Superior temporal gyrus (tissue), 1 donor: ENCODE data around the gene TSPOAP1.

Experiments used
- DNase-seq: peaks from one replicate; pipeline ENCODE4 v3.0.0-alpha.2; 2016; ENCODE audit errors: extremely low spot score

Gene TSPOAP1

DNA sequence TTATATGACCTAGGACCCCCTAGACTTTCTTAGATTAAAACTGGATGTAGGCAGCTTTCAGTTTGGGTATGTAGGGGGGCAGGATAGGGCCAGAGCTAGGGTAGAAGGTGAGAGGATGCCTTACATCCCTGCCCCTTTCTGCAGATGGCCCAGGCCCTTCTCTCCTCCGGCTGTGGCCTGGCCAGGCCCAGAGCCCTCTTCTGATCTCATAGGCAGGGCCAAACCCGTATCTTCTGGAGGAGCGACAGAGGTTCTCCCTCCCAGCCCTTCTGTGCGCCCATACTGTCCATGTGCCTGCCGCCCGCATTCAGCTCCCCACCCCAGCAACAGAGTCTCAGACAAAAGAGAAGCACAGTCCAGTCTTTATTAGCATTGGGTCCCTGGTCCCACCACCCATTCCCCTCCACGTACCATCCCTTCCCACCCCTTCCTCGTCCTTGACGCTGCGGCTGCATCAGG, 2.0 kb upstream of the TSPOAP1 start:
- no peak for DNase-seq

DNA sequence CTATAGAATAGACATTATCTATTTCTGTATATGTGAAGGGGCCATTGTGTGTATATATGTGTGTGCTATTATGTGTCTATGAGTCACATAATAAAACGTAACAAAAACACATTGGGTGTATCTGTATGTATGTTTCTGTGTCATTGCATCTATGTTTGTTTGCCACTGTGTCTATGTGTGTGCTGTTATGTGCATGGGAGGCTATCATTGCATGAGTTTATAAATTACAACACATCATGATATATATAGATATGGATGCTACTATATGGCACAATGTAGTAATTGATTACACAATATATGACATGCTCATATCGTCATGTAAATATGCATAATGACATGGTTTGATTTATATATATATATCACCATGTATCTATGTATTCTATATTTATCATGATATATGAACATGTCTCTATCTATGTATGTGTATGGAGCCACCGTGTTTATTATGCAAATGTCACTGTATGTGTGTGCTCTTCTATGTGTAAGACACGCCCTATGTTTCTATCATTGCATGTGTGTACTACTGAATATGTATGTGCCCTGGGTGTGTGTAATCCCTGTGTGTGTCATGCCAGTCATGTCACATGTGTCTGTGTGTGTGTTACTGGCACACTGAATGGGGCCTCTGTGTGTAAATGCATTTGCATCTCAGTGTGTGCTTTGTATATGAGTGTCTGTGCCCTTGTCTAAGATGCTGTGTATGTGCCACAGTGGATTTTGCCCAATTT, 1.4 kb upstream of the TSPOAP1 start:
- DNase-seq, result no peak

DNA sequence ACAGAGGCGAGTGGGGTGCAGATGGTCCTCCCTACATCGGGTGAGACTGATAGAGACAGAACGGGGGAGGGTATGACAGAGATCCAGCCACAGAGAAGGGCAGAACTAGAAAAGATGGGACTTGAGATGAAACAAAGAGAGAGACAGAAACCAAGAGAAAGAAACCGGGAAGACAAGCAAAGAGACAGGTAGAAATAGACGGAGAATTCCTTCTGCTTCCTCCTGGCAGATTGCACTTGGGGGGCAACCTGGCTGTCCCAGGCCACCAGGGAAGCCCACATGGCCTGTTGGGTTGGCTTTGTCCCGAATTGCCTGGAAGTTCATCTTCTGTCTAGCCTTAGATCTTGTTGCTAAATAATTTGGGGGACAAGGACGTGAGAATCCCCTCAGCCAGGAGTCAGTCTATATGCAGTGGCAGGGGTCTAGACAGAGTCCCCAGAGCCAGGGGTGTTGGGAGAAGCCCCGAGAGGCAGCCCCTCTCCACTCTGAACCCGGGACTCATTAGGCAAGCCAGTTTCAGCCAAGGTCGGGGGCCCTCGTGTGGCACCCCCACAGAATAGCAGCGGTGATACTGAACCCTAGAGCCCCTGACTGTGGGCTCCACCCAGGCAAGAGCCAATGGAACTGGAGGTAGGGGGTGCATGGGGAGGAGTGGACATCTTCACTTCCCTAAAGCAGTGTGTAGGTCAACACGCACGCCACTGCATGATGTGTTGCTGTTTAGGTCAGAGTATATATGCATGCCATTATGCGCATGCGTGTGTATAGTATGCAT, 627 bp upstream of the TSPOAP1 start:
- peak; percentile 50 for DNase-seq

DNA sequence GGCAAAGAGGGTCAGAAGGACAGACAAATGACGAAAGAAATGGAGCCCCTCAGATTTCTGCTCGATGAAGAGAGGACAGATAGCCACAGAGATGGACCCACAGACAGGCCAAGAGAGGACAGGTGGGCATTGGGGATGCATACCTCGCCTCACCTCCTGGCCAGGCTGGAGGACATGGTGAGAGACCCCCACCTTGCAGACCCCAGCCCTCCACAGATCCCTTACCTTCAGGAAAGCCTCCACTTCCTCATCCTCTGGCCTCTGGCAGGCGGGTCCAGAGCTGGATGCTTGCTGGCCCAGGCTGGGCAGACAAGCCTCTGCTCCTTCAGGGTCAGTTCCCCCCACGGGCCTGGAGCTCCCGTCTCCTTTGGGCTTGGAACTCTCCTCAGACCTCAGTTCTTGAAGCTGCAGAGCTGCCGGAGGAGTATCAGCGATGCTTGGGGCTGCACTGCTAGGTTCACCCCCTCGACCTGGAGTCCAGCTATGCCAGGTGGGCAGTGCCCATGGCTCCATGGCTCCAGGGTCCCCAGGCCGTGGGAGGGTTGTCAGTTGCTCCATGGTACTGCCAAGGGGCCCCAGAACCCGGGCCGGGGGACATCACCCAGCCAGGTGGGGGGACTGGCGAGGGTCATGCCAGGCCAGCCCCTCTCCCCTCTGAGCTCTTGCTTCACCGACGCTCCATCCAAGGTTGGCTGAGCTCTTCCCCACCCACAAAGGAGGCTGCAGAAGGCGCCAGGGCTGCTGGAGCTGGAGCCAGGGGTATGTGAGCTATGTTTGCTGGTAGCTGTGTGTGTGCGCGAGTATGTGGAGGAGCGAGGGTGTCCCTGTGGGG, 1.0 kb downstream of the TSPOAP1 start:
- no peak for DNase-seq

DNA sequence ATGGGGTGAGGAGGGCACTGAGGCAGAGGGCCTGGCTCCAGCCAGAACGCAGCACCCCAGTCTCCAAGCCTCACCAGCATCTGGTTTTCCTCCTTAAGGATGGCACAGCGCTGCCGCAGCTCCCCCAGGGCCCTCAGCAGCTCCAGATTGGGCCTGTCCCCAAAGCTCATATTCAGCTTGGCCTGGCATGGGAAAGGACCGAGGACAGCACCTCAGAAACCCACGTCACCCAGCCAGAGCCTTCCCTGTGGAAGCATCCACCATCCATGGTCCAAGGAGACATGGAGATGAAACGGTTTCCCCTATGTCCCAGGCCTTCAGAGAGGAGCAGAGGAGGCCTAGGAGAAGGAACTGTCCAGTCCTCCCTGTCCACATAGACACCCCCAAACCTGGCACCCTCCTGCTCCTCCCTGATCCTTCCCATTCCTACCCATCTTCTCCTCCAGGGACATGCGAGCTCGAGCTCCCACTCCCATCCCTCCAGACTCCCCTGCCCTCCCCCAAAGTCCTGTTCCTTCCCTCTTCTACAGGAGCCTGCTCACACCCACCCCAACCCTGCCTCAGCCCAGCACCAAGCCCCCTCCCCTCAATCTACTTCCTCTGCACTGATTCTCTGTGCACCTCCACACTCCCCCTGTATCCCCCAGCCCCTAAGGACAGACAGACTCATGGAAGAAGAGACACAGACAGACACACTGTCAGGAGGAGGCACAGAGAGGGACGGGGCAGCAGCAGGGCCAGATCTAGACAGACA, 1.8 kb downstream of the TSPOAP1 start:
- no peak for DNase-seq

DNA sequence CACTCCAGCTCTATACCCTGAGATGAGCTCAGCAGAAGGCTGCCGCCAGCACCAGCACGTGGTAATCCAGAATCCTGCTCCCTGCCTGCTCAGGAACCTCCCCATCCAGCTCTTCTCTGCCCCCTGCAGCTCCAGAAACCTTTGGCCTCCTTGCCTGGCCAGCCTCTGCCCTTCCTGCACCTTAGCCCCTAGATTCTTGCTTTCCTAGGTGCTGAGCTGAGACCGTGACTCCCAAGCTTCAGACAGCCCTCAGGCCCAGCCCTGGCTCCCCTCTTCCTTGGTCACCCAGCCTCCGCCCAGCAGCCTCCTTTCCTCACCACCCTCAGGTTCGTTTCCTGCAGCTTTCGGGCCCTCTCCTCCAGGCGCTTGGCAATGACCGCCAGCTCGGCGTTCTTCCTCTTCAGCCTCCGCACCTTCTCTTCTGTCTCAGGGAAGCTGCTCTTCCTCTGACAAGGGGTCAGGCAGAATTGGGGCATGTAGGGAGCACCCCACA, 2.6 kb downstream of the TSPOAP1 start:
- DNase-seq, result no peak

DNA sequence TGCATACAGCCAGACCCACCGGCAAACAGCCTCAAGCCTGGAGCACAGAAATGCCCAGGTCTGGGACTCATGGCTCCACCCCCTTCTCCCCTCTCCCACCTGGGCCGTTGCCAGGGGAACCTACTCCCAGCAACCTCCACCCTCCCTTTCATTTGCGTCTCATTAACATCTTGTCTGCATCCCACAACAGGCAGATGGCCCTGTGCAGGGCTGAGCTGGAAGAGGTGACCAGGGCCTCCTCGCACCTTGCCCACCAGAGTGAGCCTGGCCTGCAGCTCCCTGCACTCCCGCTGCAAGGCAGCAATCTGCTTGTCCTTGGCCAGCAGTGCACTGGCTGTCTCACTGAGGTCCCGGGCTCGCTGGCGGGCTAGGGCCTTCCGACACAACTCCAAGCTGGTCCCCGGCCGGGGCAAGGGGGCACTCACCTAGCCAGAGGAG, 3.3 kb downstream of the TSPOAP1 start:
- no peak for DNase-seq

DNA sequence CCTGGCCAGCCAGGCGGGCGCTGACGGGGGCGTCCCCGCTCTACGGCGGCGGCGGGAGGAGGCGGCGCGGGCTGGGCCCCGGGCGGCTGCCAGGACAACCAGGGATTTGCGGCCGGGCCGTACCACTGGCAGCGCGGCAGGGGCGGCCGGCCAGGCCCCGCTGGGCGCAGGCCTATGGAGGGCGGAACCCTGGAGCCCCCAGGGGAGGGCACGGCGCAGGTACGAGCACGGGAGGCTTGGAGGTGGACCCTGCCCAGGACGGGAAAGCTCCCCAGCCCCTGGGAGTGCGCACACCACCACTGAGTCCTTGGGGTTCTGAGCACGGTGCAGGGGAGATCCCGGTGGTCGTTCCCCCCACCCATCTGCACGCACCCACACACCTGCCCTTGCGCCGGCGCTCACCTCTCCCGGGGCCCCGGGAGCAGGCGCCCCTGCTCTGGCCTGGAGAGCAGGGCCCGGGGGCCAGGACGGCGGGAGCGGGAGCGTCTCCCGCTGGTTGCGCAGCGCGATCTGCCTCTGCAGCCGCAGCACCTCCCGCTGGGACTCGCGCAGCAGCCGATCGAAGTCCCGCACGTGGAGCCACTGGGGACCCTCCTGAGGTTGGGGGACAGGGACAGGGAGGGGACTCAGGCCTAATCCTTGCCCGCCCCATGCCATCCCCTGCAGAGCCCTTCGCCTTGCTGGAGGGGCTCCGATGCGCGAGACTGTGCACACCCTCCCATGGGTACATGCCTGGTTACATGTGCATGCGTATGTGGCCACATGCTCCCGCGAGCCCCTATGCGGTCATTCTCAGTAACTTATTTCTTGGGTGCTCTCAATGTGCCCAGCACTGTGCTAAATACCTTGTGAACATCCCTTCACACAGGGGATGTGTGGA, 3.9 kb downstream of the TSPOAP1 start:
- DNase-seq, result no peak

DNA sequence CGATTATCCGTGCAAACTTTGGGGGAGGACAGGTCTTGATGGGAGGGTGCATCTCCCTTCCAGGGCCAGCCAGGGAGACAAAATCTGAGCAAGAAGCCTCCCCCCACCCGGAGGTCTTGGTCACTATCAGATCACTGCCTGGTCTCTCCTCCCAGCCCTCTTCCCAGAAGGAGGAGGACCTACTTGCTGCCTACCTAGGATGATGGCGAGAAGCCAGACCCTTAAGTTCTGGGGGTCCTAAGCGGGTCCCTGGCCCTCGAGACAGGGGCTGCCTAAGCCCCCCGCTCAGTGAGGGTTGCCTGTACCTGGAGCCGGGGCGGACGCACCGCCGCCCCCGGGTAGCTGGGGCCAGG, 4.6 kb downstream of the TSPOAP1 start:
- no peak for DNase-seq

DNA sequence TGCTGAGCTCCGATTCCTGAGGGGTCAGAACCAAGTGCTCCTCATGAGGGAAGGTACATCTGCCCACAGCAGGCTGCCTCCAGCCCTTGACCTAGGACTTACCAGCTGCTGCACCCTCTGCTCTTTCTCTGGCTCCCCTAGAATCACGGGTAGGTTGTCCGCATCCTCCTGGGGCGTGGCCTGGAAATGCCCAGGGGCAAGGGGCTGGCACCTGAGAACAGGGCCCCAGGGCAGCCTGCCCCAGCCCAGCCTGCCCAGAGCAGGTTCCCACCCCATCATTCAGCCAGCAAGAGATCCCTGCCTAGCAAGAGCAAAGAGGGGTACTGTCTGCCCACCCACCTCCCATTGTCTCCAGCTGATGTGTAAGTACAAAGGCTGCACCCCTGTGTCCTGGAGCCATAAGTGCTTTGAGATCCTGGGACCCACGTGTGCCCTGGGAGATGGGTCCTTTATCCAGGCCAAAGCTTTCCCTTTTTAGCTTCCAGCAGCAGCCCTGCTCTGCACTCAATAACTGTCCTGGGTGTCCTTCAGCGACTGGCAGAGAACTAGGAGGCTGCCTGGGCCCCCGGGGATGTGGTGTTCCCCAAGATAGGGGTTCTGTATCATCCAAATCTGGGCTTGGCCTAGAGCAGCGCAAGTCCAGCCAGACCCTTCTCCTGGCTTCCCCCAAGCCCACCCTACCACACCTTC, 5.1 kb downstream of the TSPOAP1 start:
- no peak for DNase-seq

DNA sequence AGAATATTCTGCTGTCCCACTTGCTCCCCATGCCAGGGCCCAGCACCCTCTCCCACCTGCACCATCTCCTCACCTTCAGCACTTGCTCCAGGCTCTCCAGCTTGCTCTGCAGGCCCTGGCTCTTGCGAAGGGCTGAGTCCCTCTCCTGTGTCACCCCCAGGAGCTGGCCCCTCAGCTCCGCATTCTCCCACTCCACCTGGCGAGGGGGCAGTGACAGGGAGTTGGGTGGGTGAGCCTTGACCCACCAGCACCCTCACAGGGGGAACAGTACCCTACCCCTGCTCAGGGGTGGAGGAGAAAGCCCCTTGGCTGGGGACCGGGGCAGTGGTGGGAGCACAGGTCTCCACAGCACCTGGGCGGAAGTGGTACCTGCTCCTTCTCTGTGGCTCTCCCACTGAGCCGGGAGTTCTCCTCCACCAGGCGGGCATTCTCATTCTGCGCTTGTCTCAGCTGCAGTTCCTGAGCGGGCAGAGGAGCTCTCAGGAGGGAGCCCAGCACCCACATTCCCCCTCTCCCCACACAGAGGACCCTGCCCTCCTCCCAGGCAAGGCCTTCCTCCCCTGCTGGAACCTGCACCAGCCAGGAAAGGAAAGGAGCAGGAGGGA, 5.9 kb downstream of the TSPOAP1 start:
- DNase-seq, result no peak

DNA sequence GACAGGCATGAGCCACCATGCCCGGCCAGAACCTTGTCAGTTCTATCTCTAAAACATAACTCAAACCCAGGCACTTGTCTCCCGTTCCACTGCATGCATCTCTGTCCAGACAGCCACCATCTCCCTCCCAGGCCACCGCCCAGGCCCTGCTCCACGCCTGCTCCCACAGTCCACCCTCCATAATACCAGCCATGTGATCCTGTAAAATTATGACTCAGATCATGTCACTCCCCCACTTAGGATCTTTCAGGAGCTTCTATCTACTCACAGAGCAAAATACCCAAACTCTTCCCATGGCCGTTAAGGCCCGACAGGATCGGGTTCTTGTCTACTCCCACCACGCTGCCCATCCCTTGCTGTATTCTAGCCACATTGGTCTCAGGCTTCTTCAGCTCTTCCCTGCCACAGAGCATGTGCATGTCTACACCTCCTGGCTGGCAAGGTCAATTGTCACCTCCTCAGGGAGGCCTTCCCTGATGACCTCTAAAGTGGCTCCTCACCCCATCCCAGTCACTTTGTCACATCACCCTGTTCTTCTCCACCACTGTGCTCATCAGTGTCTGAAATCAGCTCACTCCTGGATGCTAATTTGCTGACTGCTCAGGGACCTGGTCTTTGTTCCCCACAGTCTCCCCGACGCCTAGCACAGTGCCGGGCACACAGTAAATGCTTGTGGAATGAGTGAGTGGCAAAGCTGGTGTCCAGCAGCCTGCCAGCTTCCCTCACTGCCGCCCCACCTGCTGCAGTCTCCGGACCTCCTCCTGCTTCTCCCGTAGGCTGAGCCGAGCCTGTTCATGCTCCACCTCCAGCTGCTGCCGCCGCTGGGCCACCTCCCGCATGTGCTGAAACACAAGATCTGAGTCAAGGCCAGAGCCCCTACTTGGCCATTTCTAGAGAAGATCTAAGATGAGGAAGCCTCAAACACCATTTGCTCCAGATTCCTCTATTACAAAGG, 6.7 kb downstream of the TSPOAP1 start:
- no peak for DNase-seq

DNA sequence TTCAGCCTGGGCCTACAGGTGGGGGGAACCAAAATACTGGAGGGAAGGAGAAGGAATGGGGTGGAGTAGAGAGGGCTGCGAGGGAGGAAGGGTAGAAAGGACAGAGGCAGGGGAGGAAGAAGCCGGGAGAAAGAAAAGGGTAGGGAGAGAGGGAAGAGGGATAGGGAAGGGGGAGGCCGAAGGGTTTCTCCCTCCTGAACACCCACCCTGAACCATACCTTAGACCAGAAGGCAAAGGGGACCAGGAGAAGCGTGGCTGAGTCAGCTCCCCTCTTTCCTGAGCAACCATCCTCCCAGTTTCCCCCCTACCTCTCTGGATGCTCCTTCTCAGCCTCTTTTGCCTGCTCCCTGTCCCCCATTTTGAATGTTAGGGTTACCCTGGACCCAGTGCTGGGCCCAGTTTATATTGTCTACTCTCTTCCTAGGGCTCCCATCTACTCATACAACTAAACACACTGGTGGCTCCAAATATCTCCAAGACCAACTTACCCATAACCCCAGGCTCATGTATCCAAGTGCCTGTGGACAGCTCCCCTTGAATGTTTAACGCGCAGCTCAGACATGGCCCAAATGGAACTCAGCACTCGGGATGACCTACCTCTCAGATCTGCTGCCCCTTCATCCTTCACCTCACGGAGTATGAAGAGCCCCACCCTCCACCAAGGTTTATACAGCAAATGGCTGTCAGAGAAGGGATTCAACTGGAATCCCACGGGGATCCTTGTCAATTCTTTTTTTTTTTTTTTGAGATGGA, 7.8 kb downstream of the TSPOAP1 start:
- no peak for DNase-seq

DNA sequence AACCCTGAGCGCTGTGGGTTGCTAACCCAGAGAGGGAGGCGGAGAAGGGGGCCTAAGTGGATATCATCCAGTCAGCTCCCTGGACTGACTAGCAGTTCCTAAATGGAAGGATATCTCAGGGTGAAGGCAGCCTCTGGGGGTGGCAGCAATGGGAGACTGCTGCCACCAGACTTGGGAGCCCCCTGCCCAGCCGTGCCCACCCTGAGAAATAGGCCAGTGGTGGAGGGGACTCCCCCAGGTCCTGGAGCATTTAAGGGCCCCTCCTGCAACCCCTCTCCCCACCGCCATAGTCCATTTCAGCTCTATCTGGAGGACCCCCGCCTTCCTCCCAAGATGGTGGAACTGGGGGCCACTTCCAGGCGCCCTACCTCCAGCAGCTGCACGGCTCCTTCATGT, 8.4 kb downstream of the TSPOAP1 start:
- no peak for DNase-seq

DNA sequence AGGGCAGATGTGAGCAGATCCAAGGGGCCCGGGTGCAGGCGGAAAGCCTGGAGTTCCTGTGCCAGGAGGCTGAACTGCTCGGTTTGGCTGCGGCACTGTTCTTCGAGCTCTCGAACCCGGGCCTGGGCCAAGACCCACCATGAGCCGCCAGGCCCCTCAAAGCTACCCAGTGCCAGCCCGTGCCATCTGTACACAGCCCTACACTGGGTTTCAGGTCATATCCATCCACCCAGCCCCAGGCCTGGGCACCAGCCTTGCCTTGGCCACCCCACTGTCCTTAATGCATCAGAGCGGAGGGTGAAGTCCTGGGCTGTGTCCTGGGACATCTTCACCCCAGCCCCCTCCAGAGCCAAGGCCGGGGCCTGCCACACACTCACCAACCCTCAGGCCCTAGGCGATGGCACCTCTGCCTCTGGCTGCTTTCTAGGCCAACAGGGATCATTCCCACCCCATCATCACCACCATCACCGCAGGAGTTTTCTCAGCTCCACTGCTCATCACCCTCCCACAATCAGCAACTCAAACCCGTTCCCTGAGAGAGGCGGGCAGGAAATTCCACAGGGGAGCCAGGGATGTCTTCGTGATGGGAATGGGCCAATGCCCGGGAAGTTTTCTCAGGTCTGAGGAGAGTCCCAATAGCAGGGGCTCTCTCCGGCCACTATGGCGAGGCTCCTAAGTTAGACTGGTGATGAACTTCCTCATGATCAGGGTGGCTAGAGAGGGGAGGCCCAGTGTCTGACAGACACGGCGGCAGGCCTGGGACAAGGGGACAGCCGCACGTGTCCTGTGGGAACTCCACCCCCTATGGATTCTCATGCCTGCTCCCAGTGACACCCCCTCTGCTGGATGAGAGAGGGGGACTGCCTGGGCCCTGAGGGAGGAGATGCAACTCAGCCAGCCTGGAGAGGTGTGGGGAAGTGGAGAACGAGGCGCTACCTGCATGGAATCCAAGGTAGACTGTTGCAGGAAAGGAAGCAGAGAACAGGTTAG, 9.1 kb downstream of the TSPOAP1 start:
- DNase-seq, result no peak

DNA sequence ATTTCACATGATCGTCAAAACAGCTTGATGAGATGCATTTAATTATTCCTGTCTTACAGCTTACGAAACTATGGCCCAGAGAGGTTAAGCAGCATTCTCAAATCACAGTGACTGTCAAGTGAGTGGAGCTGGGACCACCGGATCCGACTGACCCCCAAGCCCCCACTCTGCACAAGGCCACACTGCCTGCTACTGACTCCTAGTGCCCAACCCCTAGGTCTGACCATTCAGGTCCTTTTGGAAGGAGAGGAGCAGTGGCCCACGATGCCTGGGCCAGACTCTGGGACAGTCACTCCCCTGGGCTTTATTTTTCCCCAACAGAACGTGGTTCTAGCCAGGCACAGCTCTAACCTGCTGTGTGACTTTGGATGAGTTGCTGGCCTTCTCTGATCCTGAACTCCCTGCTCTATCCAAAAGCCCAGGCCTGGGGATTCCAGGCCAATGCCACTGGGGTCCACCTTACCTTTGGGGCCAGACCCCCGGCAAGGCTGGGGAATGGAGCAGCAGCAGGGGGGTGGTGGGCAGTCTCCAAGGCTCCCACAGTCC, 9.9 kb downstream of the TSPOAP1 start:
- no peak for DNase-seq
